Mammary epithelial cell (primary cell): ENCODE measurements around the gene CATSPER4.

Source experiments
- EZH2 ChIP-seq: IDR thresholded peaks from 2 replicates; pipeline ENCODE4 v1.6.1; 2012; ENCODE audit warnings: low read length, inconsistent platforms, borderline replicate concordance
- TF ChIP-seq, protein P1 (sequence below), 2 donors: IDR thresholded peaks in 1 of 2; conservative IDR thresholded peaks in 1 of 2; 2 replicates each; pipeline ENCODE4 v1.5.1; 2011 to 2012; ENCODE audit warnings: inconsistent platforms in 2 of 2, low read length in 2 of 2, mild to moderate bottlenecking in 2 of 2, control low read depth in 1 of 2, low read depth in 1 of 2; ENCODE audit not compliant: insufficient read depth in 1 of 2; ENCODE audit errors: extremely low read depth in 1 of 2

DNA sequence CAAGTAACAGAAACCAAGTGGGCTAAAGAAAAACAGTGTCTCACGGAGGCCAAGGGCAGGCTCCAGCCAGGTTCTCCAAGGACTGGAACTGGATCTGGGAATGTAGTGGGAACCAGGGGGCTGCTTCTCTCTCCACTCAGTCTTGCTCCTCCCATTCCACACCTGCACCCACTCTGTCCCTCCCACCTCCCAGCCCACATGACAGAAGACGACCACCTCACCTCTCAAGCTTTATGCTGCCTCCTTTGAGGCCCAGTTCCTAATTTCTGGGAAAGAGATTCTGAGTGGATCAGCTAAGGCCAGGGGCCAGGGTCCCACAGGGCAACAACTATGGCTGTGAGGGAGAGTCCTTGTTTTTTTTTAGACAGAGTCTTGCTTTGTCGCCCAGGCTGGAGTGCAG is 24.8 kb downstream of the CATSPER4 start:
- TF ChIP-seq, protein P1, sequence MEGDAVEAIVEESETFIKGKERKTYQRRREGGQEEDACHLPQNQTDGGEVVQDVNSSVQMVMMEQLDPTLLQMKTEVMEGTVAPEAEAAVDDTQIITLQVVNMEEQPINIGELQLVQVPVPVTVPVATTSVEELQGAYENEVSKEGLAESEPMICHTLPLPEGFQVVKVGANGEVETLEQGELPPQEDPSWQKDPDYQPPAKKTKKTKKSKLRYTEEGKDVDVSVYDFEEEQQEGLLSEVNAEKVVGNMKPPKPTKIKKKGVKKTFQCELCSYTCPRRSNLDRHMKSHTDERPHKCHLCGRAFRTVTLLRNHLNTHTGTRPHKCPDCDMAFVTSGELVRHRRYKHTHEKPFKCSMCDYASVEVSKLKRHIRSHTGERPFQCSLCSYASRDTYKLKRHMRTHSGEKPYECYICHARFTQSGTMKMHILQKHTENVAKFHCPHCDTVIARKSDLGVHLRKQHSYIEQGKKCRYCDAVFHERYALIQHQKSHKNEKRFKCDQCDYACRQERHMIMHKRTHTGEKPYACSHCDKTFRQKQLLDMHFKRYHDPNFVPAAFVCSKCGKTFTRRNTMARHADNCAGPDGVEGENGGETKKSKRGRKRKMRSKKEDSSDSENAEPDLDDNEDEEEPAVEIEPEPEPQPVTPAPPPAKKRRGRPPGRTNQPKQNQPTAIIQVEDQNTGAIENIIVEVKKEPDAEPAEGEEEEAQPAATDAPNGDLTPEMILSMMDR (conservative IDR thresholded peaks at IDR 0.05 in 1 of 2, IDR thresholded peaks at IDR 0.05 in 1 of 2; ENCODE audit: extremely low read depth in 1 of 2, insufficient read depth in 1 of 2, low read depth in 1 of 2, low read length in 2 of 2): no peak
- TF ChIP-seq EZH2: no peak
